GM19351 (cell line): ENCODE data around the gene MCL1.
"Not testable (repeated sequence)": the region's sequence is repeated elsewhere in the genome, so short reads cannot be mapped to it uniquely, and the experiment has no call there.

Experiments
- ATAC-seq: cut with Tn5 transposase; IDR thresholded peaks from one replicate; pipeline ENCODE4 v1.9.1; 2021; ENCODE audit warnings: mild to moderate bottlenecking, moderate library complexity; ENCODE audit not compliant: unreplicated experiment

The MCL1 gene

DNA sequence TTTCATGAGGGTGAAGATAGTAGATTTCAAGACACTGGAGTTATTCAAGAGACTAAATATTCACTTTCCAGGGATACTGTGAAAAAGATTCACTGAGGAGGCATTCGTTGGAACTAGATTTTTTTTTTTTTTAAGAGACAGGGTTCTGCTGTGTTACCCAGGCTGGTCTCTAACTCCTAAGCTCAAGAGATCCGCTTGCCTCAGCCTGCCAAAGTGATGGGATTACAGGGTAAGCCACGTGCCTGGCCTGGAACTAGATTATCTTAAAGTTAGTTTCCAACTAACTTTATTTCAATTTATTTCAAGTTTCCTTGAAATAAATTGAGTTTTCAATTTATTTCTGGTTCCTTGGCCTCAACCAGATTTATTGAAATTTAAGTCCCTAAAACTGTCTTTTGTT, 24.3 kb upstream of the MCL1 start:
- no peak for ATAC-seq

DNA sequence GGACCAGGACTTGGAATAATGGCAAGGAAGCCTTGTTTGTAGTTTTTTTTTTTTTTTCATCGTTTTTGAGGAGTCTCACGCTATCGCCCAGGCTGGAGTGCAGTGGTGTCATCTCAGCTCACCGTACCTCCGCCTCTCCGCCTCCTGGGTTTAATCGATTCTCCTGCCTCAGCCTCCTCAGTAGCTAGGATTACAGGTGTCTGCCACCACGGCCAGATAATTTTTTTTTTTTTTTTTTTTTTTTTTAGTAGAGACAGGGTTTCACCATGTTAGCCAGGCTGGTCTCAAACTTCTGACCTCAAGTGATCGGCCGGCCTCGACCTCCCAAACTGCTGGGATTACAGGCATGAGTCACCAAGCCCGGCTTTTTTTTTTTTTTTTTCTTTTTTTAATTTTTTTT, 23.0 kb upstream of the MCL1 start:
- ATAC-seq = not testable (repeated sequence)

DNA sequence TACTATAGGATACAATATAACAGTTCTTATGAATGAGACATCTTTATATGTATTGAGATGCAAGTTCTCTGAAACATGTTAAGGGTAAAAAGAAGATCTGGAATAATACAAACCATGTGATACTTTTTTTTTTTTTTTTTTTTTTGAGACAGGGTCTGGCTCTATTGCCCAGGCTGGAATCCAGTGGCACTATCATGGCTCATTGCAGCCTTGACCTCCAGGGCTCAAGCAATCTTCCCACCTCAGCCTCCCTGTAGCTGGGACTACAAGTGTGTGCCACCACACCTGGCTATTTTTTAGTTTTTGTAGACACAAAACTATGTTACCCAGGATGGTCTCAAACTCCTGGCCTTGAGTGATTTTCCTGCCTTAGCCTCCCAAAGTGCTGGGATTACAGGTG, 22.1 kb upstream of the MCL1 start:
- no peak for ATAC-seq

DNA sequence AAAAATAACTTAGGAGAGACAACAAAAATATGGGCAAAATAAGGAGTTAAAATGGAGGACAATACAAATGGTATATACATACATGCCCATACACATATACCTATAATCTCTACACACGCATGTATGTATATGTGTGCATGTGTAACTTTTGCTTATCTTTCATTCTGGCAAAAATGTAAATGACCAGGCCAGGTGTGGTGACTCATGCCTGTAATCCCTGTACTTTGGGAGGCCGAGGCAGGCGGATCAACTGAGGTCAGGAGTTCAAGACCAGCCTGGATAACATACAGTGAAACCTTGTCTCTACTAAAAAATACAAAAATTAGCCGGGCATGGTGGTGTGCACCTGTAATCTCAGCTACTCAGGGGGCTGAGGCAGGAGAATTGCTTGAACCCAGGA, 18.9 kb upstream of the MCL1 start:
- ATAC-seq = not testable (repeated sequence)

DNA sequence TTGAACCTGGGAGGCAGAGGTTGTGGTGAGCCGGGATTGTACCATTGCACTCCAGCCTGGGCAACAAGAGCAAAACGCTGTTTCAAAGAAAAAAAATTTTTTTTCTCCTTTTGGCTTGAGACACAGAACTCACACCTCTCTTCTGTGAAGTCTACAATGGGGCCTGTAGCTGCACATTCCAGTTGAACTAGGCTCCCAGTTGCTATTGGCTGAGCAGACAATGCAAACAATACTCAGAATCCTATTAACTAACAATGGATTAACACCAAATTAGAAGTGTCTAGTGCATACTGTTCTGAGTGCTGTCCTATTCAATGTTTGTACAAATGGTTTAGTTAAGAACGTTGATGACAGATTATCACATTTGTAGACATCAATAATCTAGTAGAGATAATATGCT, 17.6 kb upstream of the MCL1 start:
- no peak for ATAC-seq

DNA sequence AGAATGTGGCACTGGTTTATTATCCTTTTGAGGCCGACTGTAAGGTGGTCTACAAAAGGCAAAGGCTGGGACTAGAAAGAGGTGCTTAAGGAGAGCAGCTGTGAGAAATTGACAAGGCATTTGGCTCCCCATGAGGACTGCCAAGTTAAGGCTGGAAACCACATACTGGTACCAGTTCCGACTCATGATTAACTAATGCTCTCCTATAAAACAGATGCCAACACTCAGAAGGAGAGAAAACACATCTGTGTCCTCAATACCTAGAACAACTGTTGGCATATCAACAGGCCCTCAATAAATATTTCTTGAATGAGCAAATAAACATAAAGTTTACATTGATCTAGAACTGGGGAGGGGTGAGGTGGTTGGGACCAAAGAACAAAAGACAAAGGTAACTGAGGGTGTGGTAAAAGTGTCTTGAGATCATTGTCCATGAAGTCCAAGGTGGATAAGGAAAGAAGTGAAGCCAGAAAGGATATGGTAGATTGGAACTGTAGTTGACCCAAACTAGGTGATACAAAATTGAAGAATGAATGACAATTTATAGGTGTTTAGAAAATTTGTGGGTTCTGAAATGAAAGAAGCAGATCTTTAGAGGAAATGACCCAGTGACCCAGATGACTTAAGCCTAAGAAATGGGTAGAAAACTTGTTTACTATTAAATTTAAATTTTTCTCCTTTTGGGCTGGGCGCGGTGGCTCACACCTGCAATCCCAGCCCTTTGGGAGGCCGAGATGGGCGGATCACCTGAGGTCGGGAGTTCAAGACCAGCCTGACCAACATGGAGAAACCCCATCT, 16.9 kb upstream of the MCL1 start:
- no peak for ATAC-seq

DNA sequence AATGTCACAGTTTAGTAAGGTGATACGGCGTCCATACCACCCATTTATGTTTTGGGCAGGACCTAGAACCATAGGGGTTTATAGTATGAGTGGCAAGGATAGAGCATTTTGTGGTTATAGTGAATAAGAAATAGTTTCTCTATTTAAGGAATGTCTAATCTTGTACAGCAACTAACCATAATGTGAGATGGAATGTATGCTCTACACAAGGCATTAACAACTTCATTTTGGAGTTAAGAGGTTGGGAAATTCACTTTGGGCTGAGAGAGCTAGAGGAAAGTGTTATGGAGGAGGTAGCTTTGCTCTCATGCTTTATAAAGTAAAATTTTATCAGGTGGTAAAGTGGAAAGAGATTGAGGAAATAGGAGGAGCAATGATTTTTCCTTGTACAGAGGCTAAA, 3.0 kb upstream of the MCL1 start:
- no peak for ATAC-seq

DNA sequence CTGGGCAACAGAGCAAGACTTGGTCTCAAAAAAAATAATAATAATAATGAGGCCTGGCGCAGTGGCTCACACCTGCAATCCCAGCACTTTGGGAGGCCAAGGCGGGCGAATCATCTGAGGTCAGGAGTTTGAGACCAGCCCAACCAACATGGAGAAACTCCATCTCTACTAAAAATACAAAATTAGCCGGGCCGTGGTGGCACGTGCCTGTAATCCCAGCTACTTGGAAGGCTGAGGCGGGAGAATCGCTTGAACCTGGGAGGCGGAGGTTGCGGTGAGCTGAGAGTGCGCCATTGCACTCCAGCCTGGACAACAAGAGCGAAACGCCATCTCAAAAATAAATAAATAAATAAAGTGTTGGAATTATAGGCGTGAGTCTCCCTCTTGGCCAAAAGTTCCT, 2.6 kb upstream of the MCL1 start:
- ATAC-seq = not testable (repeated sequence)

DNA sequence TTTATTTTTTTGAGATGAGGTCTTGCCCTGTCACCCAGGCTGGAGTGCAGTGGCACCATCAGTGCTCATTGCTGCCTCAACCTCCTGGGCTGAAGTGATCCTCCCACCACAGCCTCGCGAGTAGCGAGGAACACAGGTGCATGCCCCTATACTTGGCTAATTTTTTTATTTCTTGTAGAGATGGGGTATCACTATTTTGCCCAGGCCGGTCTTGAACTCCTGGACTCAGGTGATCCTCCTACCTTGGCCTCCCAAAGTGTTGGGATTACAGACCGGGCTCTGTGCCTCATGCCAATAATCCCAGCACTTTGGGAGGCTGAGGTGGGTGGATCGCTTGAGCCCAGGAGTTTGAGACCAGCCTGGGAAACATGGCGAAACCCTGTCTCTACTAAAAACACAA, 2.0 kb upstream of the MCL1 start:
- not testable (repeated sequence) for ATAC-seq

DNA sequence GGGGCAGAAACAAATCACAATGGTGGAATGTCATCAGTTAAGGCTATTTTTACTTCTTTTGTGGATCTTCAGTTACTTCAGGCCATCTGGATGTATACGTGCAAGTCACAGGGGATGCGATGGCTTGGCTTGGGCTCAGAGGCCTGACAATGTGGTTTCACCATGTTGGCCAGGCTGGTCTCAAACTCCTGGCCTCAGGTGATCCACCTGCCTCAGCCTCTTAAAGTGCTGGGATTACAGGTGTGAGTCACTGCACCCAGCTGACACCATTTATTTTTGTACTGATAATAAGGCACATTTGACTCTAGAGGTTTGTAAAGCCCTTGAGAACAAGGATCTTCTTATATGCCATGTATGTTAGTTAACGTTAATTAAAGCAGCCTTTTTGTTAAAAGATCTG, 1.6 kb upstream of the MCL1 start:
- ATAC-seq = not testable (repeated sequence)

DNA sequence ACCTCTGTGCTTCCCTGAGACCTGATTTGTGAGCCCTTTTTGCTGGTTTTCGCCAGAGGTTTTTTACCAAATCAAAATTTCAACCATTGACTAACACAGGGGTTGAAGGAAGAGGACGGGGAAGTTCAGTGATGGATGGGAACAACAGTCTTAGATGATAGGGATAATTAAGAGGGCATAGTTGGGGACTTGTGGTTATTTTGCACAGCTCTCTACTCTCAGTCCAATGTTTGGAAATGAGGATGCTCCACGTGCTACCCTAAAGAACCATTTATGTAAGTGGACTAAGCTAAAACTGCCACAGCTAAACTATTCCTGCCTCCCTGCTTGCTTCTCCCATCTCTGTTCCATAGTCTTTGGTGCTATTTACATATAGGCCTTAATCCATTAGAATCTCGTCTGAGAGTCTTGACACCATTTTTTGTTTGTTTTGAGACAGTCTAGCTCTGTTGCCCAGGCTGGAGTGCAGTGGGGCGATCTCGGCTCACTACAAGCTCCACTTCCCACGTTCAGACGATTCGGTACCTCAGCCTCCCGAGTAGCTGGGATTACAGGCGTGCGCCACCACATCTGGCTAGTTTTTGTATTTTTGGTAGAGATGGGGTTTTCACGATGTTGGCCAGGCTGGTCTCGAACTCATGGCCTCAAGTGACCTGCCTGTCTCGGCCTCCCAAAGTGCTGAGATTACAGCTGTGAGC, 684 bp upstream of the MCL1 start:
- no peak for ATAC-seq

DNA sequence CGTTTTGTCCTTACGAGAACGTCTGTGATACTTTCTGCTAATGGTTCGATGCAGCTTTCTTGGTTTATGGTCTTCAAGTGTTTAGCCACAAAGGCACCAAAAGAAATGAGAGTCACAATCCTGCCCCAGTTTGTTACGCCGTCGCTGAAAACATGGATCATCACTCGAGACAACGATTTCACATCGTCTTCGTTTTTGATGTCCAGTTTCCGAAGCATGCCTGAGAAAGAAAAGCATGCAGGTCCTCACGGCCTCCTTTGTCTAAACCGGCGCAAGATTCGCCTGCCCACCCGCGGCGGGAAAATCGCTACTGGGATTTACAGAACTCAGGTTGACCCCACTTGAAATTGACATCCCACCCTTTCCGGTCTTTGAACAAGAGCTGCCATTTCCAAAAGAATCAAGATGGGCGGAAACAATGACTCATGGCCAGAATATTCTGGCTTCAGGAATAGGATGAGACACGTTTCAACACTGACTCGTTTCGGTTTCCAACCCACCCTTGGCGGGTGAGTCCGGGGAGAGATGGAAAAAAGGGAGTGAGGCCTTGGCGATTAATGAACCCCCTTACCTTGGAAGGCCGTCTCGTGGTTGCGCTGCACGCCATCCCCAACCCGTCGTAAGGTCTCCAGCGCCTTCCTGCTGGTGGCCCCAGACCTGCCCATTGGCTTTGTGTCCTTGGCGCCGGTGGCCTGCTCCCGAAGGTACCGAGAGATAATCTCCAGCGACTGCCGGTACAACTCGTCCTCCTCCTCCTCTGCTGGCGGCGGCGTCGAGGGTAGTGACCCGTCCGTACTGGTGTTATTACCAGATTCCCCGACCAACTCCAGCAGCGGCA, 919 bp downstream of the MCL1 start:
- ATAC-seq = no peak

DNA sequence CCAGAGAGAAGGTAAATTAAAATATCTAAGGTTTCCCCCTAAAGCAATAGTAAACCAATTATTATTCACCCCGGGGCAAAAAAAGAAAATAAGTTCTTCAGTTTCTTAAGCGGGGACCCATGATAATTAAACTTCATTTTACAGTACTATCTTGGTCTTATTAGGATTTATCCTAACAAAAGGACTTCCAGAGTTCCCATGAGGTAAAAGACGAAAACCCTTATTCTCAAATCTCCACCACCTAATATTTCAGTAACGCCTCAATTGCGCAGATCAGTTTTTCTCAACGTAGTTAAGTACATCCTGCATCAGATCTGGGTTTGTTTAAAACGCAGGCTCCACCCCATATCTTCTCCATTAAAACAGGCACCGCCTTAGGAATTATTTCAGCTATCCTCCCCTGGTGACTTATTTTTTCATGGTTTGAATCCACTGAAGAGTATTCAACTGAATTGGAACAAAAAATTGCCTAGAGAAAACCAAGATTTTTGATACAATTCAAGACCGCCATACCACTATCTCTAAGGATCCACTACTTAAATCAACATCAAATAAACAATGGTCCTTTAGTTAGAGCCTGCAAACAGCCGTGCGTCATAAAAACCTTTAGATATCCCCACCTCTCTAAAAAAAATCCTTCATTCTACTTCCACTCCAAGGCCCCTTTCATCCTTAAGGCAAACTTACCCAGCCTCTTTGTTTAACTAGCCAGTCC, 1.7 kb downstream of the MCL1 start:
- no peak for ATAC-seq

DNA sequence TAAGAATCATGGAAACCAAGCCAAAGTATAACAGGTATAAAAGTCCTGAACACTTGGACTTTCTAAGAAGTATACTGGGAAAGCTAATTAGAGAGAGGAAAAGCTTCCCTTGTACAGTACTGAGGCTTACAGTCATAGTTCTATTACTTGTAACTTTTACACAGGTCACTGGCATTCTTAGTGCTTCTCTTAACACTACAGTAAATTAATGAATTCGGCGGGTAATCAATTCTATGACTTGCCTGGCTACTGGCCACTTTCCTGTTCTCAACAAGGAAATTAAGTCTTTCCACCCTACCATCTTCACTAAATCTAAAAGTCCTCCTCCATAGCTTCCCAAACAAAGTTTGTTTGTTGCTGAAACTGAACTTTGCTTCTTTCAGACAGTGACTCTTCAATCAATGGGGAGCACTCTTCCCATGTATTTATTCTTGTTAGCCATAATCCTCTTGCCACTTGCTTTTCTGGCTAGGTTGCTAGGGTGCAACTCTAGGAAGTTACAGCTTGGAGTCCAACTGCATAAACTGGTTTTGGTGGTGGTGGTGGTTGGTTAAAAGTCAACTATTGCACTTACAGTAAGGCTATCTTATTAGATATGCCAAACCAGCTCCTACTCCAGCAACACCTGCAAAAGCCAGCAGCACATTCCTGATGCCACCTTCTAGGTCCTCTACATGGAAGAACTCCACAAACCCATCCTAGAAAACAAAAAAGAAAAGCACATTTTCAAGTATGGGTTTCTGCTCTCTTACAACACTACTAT, 2.4 kb downstream of the MCL1 start:
- ATAC-seq = no peak

DNA sequence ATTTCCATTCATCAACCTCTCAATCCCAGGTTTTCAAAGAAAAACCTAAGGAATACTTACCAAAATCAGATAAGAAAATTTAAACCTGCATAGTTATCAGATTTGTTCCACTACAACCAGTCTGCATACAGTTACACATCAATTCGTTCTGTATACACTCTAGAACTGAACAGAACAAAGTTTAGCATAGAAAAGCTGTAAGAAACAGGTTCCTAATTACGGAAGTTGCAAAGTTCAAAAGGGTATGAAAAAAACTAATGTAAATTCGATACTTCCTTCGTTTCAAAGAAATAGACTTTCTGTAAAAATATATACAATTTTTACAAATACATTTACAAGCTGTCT, 3.1 kb downstream of the MCL1 start:
- ATAC-seq = no peak

DNA sequence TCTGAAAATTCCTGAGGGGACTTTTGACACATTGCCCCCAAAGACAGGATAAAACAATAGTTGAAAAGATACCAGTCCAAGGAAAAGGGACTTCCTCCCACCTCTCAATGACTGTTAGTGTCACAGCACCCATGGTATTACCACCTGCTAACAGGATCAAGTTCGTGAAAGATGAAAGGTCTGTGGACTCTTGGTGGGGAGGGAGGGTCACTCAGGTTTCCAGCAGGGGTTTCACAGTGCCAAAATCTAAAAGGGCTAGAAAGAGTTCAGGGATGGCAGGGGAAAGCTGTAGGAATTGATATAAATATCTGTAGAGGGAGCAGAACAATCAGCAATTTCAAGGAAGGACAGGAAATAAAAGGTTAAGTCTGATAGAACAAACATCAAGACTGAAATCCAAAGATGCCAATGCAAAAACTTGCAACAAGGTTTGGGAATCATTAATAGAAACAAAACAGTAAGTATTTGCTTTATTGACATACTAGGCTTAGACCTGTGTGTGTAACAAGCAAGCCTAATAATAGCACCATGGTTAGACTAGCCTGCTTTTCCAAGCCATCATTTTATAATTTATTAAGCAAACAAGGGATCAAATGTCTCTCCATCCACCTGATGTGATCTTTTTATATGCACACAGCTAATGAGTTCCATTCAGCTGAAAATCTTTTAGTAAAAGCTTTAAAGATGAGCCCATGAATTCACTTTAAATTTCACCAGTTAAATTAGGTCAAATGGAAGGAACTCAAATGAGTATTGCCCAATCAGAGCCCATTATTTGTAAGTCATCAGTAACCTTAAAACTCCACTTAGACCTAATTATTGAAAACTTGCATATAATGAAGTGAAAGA, 3.7 kb downstream of the MCL1 start:
- ATAC-seq = no peak

DNA sequence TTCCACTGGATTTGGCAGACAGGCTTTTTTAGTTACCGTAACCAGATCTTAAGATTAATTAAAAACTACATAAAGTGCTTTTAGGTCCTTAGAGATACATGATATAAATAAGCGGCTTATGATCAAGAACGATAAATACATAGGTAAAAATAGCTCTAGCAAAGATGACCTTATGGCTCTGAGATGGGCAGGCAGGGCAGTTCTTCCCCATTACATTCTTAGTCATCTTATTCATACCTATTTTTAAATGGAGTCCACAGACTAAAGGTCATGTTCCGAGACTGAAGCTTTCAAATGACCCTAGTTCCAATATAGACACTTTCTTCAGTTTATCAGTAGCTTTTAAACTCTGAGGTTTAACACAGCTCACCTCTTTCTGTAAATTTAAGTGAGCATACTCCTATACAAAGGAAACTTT, 4.3 kb downstream of the MCL1 start:
- no peak for ATAC-seq

DNA sequence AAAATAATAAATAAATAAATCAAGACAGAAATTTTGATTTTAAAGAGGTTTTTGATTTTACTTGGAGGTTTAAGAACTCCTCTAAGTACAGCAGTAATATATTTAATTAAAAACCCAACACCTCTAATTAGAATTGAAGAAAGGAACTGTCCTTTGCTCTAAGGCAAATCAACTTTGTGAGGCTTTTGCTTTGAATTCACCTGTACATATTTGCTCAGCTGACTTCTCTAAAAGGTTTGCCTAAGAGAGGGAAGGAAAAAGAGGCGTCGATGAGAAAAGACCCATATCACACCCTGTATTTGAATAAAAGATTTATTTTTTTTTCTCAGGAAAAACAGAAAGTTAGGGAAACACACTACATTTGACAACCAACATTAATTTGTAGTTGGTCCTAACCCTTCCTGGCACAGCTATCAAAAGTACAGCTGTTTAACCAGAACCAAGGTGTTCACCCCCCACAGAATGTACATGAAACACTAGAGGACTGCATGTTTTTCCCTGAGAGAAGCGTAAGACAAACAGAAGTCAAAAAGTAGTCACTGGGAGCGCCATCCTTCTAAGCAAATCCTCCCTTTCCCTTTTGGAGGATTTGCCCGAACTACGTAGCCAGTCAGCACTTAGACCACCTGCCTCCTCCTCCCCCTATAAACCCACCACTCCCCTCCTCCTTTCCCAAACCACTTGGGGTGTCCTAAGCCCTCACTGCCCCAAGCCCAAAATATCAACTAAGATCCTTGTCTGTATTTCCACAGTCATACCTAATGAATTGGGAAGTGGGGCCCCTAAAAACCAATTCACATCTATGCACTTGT, 4.9 kb downstream of the MCL1 start:
- no peak for ATAC-seq

DNA sequence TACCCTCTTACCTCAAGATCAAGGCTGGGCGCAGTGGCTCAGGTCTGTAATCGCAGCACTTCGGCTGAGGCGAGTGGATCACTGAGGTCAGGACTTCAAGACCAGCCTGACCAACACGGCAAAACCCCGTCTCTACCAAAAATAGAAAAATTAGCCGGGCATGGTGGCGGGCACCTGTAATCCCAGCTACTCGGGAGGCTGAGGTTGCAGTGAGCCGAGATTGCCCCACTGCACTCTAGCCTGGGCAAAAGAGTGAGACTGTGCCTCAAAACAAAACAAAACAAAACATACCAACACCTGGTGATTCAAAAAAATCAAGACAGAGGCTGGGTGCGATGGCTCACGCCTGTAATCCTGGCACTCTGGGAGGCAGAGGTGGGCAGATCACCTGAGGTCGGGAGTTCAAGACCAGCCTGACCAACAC, 5.8 kb downstream of the MCL1 start:
- ATAC-seq = not testable (repeated sequence)
